CD4-positive, alpha-beta T cell (primary cell): ENCODE measurements around the gene PTPRF. TPM values are rescaled to one million over a fixed set of nuclear protein-coding genes. Genes with fewer than 3 reads are reported as not detected.

Source experiments
- ATAC-seq: fragments of 200-7000 bp; cut with Tn5 transposase; one replicate; pipeline ENCODE4 v1.10.0; 2022; ENCODE audit warnings: mild to moderate bottlenecking; ENCODE audit not compliant: poor library complexity
- CTCF ChIA-PET: fragments of 350-600 bp; sonication (Branson Sonifier 250); formaldehyde crosslinking; loops from one replicate; lab custom pipeline; 2021; ENCODE audit warnings: antibody characterized with exemption, inconsistent platforms; lab: Charles Lee
- POLR2A ChIA-PET: fragments of 350-600 bp; sonication (Branson Sonifier 250); formaldehyde crosslinking; loops from one replicate; lab custom pipeline; 2021; ENCODE audit warnings: antibody characterized with exemption, inconsistent platforms; lab: Charles Lee
- DNase-seq, 14 experiments: peaks; one replicate each; pipeline ENCODE4 v3.0.0-alpha.2; 2013 to 2020; ENCODE audit warnings: mixed read lengths in 2 of 14
- H3K27ac ChIP-seq, 2 donors: one replicate each; pipeline versions ENCODE4 v1.5.1 to v1.7.0; 2013; ENCODE audit warnings: low read length in 2 of 2, low read depth in 1 of 2, mild to moderate bottlenecking in 1 of 2
- H3K27me3 ChIP-seq, 2 experiments: 1 replicate in 1 of 2; 2 replicates in 1 of 2; pipeline versions ENCODE4 v1.6.1 to v1.7.0; 2013; ENCODE audit warnings: low read length in 2 of 2, control low read depth in 1 of 2, mild to moderate bottlenecking in 1 of 2, moderate library complexity in 1 of 2; ENCODE audit not compliant: insufficient read depth in 2 of 2, control insufficient read depth in 1 of 2
- H3K36me3 ChIP-seq: one replicate; pipeline ENCODE4 v1.6.1; 2013; ENCODE audit warnings: low read length, control low read depth; ENCODE audit not compliant: insufficient read depth
- H3K4me1 ChIP-seq: one replicate; pipeline ENCODE4 v1.6.1; 2013; ENCODE audit warnings: low read length, control low read depth; ENCODE audit not compliant: insufficient read depth
- H3K4me3 ChIP-seq: one replicate; pipeline ENCODE4 v1.5.1; 2013; ENCODE audit warnings: mild to moderate bottlenecking, low read length, moderate library complexity
- H3K9me3 ChIP-seq, 2 experiments: 1 replicate in 1 of 2; 2 replicates in 1 of 2; pipeline versions ENCODE4 v1.6.1 to v1.7.0; 2013; ENCODE audit warnings: low read length in 2 of 2, mild to moderate bottlenecking in 2 of 2, control low read depth in 1 of 2, moderate library complexity in 1 of 2; ENCODE audit not compliant: control insufficient read depth in 1 of 2, insufficient read depth in 1 of 2
- H3K27ac Mint-ChIP-seq: one replicate; pipeline ENCODE4 v1.8.0; 2020; ENCODE audit warnings: mixed read lengths
- H3K27me3 Mint-ChIP-seq: one replicate; pipeline ENCODE4 v1.8.0; 2021; ENCODE audit warnings: mixed read lengths
- H3K36me3 Mint-ChIP-seq: one replicate; pipeline ENCODE4 v1.8.0; 2021; ENCODE audit warnings: low read depth, mixed read lengths
- H3K4me1 Mint-ChIP-seq: one replicate; pipeline ENCODE4 v1.8.0; 2021; ENCODE audit warnings: low read depth, mixed read lengths
- H3K4me3 Mint-ChIP-seq: one replicate; pipeline ENCODE4 v1.8.0; 2020; ENCODE audit warnings: mild to moderate bottlenecking, mixed read lengths
- H3K9me3 Mint-ChIP-seq: one replicate; pipeline ENCODE4 v1.8.0; 2020; ENCODE audit warnings: mixed read lengths
- CTCF ChIP-seq: fragments of 200-600 bp; IDR thresholded peaks from one replicate; pipeline ENCODE4 v1.8.0; 2022; ENCODE audit warnings: antibody characterized with exemption, mild to moderate bottlenecking
- intact Hi-C, 2 experiments: fragments of 100-400 bp; cut with DNase I in 1 of 2; cut with micrococcal nuclease in 1 of 2; formaldehyde crosslinking; loops; one replicate each; pipeline versions ENCODE4 v1.15.1 to v1.9.0; 2023 to 2025; cut with DNase I, micrococcal nuclease
- total RNA-seq, 174 experiments: library from RNA in 2 of 174; stranded (reverse) in 2 of 174; gene quantifications; one replicate each; pipeline ENCODE4 v1.2.3 and lab custom pipeline; 2021 to 2026

The PTPRF gene
- total RNA-seq, 2 experiments from 2014 or later = 0.14 TPM

GRCh38 chr1:43583058-43583457 is 52.4 kb downstream of the PTPRF start:
- intact Hi-C loops = no loop called here
- Mint-ChIP-seq H3K27ac (no peak overlapping the region), H3K9me3 (no peaks in the 10 kb centered on the region), H3K4me3 (no peak overlapping the region), H3K27me3 (no peaks in the 10 kb centered on the region), H3K4me1 (no peaks in the 10 kb centered on the region), H3K36me3 (no peaks in the 10 kb centered on the region)
- H3K27me3 ChIP-seq = no peaks in the 10 kb centered on the region
- TF ChIP-seq CTCF = no peak
- CTCF ChIA-PET = no interaction called here
- no peaks in the 10 kb centered on the region for H3K4me1 ChIP-seq
- no peaks in the 10 kb centered on the region for H3K9me3 ChIP-seq
- DNase-seq (no peak), ATAC-seq (no peak)
- H3K36me3 ChIP-seq = no peaks in the 10 kb centered on the region
- H3K4me3 ChIP-seq = no peak overlapping the region
- H3K27ac ChIP-seq = no peak overlapping the region
- POLR2A ChIA-PET = no interaction called here

- ChIA-PET POLR2A (no interaction called here), CTCF (no interaction called here)
- no peaks in the 10 kb centered on the region for H3K27me3 ChIP-seq
- Mint-ChIP-seq H3K27me3 (no peaks in the 10 kb centered on the region), H3K9me3 (no peaks in the 10 kb centered on the region), H3K36me3 (no peaks in the 10 kb centered on the region), H3K4me1 (no peaks in the 10 kb centered on the region), H3K27ac (no peak overlapping the region), H3K4me3 (no peak overlapping the region)
- H3K4me1 ChIP-seq = no peaks in the 10 kb centered on the region
- no peak overlapping the region for H3K4me3 ChIP-seq
- no peak overlapping the region for H3K27ac ChIP-seq
- H3K9me3 ChIP-seq = no peaks in the 10 kb centered on the region
- intact Hi-C loops = no loop called here
- no peak for DNase-seq
- no peaks in the 10 kb centered on the region for H3K36me3 ChIP-seq
- ATAC-seq = no peak
- no peak for TF ChIP-seq CTCF
These were observed 53.5 kb downstream of the PTPRF start for GRCh38 chr1:43584204-43584603.

GRCh38 chr1:43585557-43585956 is 54.9 kb downstream of the PTPRF start:
- H3K36me3 ChIP-seq = no peaks in the 10 kb centered on the region
- ChIA-PET POLR2A (no interaction called here), CTCF (no interaction called here)
- H3K36me3 Mint-ChIP-seq = no peaks in the 10 kb centered on the region
- no peaks in the 10 kb centered on the region for H3K4me1 ChIP-seq
- H3K4me3 Mint-ChIP-seq = no peak overlapping the region
- H3K4me3 ChIP-seq = no peak overlapping the region
- no peaks in the 10 kb centered on the region for H3K9me3 ChIP-seq
- H3K27ac Mint-ChIP-seq = no peak overlapping the region
- H3K27me3 ChIP-seq = no peaks in the 10 kb centered on the region
- no peaks in the 10 kb centered on the region for H3K27me3 Mint-ChIP-seq
- H3K4me1 Mint-ChIP-seq = no peaks in the 10 kb centered on the region
- ATAC-seq (no peak), DNase-seq (no peak)
- intact Hi-C loops = no loop called here
- TF ChIP-seq CTCF = no peak
- H3K27ac ChIP-seq = no peak overlapping the region
- no peaks in the 10 kb centered on the region for H3K9me3 Mint-ChIP-seq
